HG02588 (cell line): ENCODE results near the gene PPP1R13B.

Experiments
- ATAC-seq: cut with Tn5 transposase; IDR thresholded peaks from one replicate; pipeline ENCODE4 v1.9.1; 2021; ENCODE audit warnings: mild to moderate bottlenecking, moderate library complexity; ENCODE audit not compliant: unreplicated experiment

Gene PPP1R13B

DNA sequence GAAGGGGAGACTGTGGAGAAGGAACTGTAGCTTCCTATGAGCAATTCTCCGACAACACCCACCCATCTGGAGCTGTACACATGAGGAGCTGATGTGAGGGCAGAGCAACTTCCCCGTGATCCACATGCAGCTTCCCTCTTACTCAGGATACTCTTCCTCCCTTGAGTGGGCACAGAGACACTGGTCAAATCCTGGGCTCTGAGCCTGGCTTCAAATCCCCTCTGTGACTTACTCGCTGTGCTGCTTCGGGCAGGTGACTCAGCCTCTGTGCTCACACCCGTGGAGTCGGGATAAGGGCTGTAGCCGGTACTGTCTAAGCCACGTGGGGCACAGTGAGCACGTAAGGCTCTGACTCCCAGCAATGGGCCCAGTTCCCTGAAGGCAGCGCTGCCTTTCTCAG, 100.7 kb downstream of the PPP1R13B start:
- ATAC-seq, result no peak

DNA sequence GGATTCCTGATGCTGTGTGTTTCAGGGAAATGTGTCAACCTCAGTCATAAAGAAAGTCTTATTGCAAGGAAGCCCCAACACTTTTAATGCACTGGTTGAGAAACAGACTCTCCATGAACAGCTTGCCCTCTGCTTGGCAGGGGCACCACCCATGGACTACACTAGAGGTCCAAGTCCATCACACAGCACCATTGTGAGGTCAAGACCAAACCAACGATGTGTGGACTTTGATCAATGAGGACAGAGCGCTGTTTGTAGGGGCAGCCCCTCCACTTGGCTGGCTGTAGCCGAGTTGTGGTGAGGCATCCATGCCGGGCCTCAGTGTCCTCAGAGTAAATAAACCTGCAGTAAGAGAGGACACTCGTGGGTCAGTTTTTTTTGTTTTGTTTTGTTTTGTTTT, 102.0 kb downstream of the PPP1R13B start:
- no peak for ATAC-seq

DNA sequence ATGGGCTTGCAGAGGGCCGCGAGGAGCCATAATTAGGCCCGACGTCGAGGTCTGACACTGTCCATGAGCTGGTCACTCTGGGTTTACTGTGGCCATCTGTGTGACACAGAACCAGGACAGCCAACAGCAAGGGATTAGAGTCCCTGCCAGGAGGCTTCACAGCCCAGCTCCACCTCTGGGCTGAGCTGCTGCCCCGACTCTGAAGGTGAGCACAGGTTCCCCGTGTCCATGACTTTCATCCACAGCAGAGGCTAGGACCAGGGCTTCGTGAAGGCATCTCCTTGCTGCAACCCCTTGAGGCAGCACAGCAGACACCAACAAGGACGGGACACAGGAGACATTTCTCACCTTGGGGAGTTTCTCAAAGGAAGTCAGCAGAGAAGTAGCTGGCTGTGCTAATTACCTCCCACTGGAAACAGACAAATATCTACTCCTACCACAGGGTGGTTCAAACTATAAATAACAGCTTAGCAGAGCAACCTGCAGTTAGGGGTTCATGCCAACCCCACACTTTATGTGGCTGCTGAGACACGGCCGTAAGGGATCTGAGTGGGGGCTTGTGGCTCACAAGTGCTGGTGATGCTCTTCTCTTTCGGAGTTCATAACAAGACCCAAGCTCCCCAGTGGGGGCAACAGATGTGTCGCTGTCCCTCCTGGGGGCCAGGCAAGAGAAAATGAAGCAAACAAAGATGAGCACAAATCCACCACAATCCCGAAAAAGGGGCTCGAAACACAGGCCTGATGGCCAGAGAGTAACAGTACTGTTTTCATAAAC, 102.6 kb downstream of the PPP1R13B start:
- no peak for ATAC-seq

DNA sequence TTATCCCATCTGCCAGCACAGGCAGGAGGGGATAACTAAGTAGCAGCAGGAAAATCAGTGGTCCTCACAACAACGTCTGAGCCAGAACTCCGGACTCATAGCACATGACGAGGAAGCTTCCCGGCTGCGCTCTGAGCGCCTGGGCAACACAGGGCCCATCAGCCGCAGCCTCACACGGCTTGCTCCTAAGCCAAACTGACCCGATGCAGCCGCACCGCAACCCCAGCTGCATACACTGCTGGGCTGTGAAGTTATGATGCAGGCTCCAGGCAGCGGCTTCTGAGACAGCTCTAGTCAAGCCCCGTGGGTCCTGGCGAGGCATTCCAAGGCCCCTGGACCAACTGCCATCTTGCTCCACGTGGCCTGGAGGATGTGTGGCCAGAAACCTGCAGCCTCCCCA, 103.7 kb downstream of the PPP1R13B start:
- ATAC-seq, result no peak

DNA sequence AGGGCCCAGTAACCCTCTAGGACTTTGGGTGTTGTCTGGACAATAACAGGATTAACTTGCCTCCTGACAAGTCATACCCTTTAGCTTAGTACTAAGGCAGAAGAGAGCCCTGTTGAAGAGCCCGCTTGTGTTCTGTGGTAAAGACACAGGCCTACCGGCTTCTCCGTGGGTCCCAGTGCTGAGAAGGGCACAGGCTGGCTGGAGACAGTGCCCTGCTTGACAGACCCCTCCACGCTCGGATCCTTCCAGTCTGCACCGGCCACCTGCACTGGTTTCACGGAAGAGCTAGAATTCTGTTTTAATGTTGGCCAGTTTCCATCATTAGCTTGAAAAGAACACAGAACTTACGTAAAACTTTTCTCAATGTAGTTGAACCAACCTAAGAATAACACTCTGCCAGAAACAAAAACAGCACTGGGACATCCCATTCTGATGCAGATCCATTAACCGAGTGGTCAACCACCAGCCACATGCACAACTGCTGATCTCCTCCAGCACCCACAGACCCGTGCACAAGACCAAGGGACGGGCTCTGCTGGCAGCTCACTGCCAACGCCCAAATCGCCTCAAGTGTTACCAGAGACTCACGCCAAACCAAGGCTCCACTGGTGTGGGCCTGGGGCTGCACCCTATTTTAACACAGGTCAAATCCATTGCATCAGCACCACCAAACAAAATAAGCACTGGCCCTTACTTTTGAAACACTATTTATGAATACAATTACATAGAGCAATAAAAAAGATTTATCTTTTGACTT, 104.7 kb downstream of the PPP1R13B start:
- ATAC-seq, result no peak

DNA sequence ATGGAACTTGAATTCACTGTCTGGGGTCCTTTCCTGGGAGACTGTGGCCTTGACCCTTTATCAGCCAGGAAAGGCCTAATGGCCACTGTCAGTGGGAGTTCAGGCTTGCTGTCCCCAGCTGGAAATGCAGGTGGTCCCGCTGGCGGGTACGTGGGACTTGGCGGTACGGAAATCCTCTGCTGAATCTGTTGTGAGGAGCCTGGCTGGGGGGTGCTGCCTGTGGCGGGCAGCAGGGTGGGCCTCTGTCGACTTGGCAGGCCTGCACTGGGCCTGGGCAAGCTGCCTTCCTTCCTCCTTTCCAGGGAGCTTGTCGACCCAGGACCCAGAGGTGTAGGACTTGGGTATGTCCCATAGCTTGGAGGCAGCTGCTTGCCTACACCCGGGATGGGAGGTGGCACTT, 105.5 kb downstream of the PPP1R13B start:
- no peak for ATAC-seq

DNA sequence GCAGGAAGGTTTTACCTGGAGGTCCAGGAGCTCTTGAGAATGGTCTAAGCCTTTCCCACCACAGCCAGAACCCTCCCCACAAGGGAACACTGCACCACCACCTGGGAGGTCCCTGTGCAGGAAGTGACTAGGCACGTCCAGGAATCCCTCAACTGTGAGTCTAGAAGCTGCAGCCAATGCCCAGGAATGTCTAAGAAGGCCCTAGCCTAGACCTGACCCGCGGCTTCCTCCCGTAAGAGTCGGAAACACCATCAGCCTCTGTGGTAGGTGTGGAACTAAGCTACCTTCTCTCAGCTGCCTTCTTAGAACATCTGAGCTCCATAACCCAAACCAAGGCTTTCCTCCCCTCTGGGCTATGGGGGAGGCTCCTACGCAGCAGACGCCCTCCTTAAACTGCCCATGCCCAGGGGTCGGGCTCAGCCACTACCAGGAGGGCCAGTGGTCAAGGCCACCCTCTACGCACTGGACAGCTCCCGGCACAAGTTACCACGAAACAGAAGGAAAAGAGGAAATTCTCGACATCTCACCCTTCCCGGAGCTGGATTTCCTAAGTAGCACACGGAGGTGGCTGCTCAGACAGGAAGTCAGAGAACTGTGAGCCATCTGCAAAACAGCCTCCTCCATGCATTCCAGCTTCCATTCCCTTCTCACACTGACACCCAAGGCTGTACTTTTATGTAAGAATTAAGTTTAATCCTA, 106.2 kb downstream of the PPP1R13B start:
- ATAC-seq, result no peak

DNA sequence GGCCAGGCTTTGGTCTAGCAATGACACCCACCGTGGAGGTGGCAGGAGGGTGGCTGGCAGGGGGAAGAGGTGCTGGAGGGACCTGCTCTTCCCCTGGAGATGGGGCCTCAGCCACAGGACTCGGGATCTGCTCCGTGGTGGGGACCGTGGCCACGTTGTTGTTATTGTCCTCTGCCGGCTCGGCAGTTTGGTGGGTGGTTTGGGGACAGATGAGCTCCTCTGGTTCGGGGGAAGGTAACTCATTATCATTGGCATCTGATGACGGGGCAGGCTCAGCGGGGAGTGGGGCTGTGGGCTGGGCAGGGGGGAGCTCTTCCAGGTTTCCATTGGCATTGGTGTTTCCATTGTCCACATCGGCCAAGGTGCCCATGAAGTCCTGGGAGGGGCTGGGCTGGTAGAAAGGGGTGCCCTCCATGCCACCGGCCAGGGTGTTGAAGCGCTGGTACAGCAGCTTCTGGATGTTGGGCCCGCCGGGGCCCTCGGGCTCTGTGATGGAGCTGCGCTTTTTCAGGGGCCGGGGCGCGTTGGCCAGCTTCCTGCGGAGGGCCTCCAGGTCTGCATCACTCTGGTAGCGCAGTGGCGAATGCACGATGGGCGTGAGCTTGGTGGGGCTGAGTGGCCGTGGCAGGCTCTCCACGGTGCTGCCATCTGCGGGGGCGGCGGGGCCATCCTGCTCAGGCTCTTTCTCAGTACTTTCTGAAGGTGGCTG, 107.4 kb downstream of the PPP1R13B start:
- ATAC-seq, result no peak

DNA sequence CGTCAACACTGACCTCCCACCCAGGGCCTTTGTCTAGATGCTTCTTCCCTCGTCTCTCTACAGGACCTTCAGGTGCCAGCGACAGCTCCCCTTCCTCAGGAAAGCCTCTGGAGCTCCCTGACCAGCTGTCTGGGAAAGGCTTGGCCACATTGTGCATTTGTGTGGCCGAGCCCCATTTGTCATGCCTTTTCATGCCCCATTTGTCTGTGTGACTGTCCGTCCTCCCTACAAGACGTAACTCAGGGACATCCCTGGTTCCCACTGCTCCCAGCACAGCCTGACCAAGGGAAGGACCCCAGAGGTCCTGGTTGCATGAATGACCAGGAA, 107.9 kb downstream of the PPP1R13B start:
- ATAC-seq, result no peak

DNA sequence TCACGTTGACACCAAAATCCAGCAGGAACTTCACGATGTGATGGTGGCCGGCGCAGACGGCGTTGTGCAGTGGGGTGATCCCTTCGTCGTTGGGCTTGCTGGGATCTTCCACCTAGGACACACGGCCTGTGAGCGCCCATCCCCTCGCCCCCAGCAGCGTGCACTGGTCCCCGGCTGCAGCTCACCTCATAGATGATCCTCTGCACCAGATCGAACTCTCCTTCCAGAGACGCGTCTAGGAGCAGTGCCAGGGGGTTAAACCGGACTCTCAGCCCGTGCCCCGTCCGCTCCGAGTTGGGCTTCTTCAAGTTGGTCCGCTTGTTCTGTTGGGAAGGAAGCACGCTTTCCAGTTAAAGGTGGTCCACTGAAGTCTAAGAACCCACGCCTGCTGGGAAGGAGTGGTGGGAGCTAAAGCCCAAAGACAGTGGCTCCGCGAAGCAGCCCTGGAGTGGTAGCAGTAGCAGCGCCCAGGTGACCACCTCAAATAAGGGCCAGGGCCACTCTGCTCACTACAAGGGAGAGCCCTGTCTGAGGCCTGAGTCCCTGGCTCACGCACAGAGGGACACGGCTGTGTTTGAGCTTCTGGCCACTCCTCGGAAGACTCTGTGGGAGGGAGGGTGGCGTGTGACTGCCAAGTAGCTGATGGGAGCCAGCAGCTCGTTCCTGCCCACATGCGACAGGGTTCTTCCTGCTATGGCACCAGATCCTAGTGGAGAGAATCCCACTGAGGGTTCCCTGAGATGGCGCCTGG, 108.5 kb downstream of the PPP1R13B start:
- ATAC-seq, result no peak

DNA sequence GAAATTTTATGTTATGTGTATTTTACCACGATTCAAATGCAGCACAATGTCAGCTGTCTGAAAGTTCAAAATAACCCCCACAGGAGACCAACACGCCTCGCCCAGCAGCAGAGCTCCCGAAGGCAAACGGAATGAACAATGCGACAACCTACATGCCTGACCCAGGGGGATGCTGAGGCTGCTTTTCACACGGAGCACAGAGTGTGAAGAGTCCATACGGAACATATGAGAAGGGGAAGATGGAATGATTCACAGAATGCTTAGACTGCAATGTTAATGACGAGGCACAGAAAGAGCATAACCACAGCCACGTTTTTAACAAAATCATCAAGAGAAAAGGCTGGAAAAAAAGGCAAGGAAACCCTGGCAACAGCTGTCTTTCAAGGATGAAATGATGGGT, 109.2 kb downstream of the PPP1R13B start:
- no peak for ATAC-seq

DNA sequence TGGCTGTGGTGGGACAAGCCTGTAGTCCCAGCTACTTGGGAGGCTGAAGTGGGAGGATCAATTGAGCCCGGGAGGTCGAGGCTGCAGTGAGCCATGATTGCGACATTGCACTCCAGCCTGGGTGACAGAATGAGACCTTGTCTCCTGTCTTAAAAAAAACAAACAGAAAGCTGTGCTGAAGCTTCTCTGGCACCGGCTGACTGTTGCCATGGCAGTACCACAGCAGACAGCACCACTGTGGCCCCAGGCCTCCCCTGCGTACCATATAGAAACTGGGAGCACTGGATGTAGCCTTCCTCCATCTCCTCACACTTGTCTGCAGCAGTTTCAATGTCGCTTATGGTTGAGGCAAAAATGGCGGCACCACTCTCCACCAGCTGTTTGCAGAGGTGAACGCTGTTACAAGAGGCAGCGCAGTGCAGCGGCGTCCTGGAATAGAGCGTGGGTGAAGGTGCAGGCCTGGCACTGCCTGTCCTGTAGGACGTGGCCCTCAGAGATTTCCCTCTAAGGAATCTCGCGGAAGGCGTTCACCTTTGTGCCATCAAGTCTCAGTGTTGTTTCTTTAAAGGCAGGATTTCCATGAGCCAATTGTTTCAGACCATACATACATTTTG, 109.8 kb downstream of the PPP1R13B start:
- ATAC-seq, result no peak

DNA sequence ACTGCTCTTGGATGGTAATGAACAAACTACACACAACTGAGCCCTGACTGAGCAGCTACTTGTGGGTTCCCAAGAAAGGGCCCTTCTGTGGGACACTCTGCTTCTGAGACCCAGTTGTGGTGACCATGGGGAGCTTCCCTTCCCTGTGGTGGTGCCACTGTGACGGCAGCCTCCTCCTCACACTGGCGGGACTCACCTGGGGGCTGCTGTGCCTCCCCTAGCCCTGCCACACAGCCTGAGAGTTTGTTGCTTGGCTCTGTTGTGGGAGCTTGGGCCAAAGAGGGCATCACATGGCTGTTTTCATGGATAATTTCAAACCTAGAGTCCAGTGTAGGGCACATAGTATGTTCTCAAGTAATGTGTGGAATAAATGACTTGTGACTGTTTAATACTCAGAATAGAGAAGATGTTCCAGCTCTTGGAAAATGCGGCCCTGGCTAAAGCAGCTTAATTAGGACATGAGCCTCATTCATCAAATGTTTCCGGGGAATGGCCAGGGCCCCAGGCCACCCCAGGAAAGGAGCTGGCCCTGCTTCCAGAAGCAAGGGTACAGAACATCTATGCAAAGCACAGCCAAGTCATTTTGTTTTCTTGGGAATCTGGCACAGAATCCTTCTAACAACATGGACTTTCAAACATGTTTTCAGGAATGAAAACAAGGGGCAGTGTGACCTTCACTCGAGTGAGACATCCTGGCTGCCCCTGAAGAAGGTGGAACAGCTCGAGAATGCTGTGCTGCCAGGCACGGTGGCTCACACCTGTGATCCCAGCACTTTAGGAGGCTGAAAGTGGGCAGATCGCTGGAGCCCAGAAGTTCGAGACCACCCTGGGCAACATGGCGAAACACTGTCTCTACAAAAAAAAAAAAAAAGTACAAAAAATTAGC, 110.6 kb downstream of the PPP1R13B start:
- no peak for ATAC-seq

DNA sequence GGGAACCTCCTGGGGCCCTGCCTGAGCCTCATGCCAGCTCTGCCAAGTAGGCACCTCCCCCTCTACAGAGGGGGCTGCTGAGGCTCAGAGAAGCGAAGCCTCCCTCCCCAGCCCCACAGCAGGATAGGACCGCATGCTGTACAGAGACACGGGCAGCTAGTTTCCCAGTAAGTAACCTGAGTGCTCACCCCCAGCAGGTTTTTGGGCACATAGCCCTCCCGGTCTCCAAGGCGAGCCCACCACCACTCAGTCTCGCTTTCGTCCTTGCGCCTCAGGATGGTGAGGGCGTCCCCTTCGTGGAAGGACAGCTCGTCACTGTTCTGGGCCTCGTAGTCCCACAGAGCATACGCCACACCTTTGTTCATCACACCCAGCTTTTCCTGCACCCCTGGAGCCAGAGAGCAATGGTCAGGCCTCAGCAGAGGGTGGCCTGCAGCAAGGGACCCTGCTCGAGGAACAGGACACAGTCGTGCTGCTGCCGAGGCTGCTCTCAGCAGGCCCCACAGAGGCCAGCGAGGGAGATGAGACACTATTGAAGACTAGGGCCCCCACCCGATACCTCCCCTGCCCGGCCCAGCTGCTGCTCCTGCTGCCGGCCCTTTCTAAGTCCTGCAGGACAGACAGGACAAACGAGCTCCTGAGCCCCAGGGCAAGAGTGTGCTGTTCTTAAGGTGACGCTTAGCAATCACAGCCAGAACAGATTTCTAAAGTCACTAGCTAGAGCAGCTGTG, 111.4 kb downstream of the PPP1R13B start:
- ATAC-seq, result no peak

DNA sequence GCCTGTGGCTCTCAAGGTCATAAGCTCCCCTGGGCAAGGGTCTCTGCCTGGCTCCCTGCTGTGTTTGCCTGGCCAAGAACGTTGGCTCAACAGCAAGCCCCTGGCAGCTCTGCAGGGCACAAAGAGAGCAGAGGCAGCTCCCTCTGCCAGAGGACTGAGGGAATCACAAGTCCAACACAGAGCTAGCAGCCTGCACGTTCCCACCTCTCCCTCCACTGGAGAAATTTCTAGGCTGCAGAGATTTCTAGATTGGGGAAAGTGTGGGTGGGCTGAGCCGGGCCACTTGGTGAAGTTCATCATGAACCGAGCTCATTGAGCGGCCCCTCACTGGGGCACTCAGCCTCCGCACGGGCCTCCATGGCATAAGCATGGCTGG, 111.9 kb downstream of the PPP1R13B start:
- no peak for ATAC-seq

DNA sequence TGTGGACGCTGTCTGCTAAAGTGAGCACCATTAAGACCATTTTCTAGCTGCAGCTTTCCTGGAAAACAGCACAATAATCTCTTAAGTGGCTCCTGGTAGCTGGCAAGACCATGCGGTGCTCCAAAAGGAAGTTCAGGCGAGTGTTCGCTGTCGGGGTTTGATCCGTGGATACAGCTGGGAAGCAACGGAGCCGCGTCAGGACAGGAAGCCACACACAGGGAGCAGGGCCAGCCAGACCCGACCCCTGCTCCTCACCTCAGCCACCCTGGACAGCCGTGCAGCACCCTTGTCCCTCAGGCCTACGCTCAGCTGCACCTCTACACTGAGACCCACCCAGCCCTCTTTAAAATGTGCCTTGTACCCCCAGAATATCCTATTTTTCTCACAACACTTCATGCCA, 112.4 kb downstream of the PPP1R13B start:
- no peak for ATAC-seq

DNA sequence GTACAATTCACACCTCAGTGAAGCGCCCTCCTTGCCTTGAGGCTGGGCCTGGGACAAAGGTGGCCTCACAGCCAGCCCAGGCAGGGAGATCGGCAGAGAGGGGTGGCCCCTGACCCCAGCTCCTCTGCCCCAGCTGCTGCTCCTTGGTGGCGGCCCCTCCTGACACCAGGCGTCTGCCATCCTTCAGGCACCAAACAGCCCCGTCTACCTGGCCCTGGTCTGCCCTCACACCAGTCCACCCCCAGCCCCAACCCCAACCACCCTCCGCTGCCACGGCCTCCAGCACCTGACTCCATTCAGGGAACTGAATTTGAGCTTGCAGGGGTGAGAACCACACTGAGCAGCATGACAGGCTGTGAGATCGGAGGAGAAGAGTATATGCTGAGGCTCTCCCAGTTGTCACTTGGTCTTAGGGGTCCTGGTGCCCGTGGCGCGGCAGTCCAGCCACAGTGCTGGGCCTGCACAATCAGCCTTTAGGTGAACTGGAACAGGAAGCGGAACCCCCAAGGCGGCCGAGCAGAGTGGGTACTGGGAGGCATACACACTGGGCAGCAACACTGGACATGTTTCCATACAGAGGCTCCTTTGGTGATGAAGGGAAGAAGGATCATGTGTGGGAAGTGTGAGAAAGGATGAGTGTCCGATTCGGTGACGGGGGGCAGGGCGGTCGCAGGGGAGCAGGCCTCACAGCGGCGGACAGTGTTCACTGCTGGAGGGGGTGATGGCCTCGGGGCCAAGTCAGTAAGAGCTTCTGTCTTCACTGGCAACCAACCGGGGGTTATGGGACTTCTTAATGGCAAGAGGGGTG, 113.1 kb downstream of the PPP1R13B start:
- ATAC-seq, result no peak

DNA sequence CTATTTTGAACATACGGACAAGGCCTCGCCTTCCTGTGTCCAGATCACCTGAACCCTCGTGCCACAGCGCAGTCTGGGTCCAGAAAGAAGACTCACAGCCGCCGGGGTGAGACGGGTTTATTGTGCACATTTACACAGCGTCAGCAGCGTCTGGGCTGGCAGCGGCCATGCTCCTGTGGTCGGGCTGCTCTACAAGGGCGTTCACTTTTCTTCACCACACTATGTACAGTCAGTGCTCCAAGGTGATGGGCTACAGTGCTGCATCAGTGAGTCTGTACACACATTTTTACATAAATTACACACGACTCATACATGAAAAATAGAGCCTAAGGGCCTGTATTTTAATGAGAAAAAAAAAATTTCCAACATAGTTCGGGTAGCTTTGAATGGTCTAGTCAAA, 113.7 kb downstream of the PPP1R13B start:
- ATAC-seq, result no peak
